GM18517 (cell line): ENCODE results near the gene PPDPF.

Experiments used
- ATAC-seq: cut with Tn5 transposase; IDR thresholded peaks from one replicate; pipeline ENCODE4 v1.9.1; 2021; ENCODE audit warnings: mild to moderate bottlenecking, moderate library complexity; ENCODE audit not compliant: unreplicated experiment

PPDPF gene

DNA sequence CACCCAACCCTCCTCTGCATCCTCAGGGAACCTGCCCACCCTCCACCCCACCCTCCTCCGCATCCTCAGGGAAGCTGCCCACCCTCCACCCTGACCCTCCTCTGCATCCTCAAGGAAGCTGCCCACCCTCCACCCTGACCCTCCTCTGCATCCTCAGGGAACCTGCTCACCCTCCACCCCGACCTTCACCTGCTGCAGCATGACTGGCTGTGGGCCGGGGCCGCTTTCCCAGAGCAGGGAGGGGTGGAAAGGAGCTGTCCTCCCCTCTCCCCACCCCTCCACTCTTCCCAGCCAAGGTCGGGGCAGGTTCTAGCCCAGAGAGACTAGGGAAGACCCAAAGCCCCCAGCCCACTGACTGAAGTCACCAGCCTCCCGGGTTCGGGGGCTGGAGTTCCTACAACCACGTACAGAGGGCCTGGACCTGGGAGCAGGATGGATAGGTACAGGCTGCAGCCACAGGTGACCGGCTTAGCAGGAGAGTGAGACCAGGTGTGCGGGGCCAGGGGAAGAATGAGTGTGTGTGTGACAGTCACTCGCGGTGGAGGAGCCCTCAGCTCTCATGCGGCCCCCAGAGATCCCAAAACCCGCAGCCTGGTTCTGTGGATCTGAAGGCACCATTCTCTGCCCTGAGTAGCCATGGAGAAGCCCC is 33.3 kb upstream of the PPDPF start:
- no peak for ATAC-seq

DNA sequence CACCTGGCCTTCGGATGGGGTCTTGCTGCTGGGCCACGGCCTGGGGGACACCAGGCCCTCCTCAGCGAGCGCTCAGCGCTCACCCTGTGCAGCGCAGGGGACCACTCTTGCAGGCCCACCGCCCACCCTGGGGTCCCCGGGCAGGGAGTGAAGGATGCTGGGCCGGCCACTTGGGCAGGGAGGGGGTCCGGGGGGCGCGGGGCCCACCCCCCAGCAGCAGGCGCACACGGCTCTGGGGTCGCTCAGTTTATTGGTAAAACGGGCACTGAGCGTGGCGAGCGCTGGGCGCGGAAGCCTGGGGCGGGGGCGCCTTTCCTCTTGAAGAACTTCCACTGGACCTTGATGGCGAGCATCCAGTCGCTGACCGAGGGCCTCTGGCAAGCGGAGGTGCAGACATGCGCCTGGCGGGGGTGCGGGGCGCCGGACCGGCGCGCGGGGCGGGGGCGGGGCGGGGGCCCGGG is 32.8 kb upstream of the PPDPF start:
- no peak for ATAC-seq

DNA sequence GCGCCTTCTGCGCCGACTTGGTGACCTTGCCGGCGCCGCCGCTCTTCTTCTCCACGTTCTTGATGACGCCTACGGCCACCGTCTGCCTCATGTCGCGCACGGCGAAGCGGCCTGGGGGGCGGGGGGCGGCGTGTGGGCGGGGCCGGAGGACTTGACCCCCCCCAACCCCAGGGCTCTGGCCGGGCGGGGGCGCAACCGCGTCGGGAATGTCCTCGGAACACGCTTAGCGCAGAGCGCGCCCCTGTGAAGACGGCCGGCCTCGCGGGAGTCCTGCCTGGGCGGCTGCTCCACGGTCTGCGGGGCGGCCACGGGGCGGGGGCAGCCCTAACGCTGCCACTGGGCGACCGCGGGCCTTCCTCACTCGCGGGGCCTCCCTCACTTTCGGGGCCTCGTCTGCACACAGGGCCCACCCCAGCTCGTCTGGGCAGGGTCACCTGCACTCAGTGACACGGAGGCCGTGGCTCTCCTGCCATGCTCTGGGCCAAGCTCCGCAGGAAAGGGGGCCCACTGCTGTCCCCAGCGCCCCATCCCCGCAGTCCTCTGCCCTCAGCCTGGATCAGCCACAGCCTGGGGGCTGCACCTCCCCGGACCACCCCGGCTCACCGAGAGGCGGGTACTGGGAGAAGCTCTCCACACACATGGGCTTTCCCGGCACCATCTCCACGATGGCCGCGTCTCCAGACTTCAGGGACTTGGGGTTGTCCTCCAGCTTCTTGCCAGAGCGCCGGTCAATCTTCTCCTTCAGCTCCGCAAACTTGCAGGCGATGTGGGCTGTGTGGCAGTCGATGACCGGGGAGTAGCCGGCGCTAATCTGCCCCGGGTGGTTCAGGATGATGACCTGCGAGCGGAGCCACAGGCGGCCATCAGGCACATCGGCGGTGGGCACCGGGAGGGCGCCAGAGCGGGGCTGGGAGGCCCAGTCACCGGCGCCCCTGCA is 32.0 kb upstream of the PPDPF start:
- no peak for ATAC-seq

DNA sequence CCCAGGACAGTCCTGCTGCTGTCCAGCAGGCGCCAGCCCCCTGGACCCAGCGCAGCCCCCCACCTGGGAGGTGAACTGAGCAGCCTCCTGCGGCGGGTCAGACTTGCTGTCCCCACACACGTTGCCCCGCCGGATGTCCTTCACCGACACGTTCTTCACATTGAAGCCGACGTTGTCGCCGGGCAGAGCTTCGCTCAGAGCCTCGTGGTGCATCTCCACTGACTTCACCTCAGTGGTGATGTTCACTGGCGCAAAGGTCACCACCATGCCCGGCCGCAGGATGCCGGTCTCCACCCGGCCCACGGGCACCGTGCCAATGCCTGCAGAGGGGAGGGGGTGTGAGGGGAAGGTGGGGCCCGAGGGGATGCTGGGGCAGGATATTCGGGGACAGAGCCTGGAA is 30.1 kb upstream of the PPDPF start:
- ATAC-seq = no peak

DNA sequence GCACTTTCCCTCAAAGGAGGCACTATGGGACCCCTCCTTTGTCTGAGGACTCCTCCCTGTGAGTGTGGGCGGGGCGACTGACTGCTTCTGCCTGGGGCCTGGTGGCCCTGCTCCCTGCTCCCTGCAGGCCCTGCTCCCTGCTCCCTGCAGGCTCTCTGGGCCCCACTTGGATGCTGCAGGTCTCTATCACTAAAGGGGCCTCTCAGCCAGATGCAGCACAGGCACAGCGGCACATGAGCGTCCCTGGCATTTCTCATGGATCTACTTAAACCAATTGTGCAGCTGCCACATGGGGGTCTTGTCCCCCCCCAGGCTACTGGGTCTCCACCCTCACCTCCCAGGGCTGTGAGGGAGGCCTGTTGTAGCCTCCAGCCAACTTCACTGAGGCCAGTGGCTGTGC is 29.5 kb upstream of the PPDPF start:
- ATAC-seq = no peak

DNA sequence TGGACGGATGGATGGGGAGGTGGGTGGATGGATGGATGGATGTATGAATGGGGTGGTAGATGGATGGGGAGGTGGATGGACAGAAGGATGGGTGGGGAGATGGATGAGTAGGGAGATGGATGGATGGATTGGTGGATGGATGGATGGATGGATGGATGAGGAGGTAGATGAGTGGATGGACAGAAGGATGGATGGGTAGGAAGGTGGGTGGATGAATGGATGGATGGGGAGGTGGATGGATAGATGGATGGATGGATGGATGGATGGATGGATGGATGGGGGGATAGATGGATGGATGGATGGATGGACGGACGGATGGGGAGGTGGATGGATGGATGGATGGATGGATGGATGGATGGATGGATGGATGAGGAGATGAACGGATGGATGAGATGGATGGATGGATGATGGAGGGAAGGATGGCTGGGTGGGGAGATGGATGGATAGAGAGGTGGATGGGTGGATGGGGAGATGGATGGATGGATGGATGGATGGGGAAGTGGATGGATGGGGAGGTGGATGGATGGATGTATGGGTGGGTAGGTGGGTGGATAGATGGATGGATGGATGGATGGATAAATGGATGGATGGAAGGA is 28.8 kb upstream of the PPDPF start:
- ATAC-seq = no peak

DNA sequence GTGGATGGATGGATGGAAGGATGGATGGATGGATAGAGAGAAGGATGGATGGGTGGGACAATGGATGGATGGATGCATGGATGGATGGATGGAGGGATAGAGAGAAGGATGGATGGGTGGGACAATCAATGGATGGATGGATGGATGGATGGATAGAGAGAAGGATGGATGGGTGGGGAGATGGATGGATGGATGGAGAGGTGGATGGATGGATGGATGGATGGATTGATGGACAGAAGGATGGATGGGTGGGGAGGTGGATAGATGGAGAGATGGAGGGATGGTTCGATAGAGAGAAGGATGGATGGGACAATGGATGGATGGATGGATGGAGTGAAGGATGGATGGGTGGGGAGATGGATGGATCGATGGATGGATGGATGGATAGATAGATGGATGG is 28.0 kb upstream of the PPDPF start:
- ATAC-seq = no peak

DNA sequence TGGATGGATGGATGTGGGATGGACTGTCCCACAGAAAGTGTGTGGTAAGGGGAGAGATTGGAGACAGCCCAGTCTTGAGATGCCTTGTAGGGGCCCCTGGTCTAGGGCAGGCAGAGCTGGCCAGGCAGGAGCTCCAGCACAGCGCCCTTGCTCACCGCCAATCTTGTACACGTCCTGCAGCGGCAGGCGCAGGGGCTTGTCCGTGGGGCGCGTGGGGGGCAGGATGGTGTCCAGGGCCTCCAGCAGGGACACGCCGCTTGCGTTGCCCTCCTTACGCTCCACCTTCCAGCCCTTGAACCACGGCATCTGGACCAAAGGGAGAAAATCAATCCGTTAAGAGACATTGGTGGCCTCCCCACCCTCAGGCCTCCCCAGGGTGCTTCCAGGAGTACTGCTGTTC is 27.6 kb upstream of the PPDPF start:
- ATAC-seq = no peak

DNA sequence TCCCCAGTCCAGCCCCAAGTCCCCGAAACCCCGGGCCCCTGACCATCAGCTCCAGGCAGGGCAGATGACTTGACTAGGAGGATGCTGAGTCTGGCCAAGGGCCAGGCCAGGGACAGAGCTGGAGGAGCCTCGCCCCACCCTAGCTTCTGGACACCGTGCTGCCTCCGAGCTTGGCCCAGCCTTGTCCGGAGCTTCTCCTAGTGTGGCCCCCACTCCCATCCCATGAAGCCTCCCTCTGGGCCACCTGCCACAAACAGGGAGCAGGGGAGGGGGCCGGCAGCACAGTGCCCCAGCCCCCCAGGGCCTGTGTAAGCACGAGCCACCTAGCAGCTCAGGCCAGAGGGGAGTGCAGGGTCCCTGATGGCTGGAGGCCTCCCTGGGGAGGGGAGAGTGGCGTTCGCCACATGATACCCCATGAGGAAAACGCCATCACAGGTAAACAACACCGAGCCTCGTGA is 27.0 kb upstream of the PPDPF start:
- no peak for ATAC-seq

DNA sequence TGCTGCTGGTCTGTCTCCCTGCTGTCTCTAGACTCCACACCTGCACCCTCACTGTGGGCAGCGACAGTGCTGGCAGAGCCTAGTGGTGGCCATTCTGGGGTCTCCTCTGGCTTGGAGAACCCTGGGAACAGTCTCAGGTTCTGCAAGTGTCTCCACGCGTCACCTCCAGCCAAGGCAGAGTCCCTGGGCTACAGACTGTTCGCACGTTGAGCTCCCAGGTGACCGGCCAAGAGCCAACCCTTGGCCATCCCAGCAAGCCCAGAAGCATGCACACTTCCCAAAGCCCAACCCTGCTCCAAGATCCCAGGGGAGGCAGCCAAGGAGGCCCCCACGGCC is 26.5 kb upstream of the PPDPF start:
- ATAC-seq = no peak

DNA sequence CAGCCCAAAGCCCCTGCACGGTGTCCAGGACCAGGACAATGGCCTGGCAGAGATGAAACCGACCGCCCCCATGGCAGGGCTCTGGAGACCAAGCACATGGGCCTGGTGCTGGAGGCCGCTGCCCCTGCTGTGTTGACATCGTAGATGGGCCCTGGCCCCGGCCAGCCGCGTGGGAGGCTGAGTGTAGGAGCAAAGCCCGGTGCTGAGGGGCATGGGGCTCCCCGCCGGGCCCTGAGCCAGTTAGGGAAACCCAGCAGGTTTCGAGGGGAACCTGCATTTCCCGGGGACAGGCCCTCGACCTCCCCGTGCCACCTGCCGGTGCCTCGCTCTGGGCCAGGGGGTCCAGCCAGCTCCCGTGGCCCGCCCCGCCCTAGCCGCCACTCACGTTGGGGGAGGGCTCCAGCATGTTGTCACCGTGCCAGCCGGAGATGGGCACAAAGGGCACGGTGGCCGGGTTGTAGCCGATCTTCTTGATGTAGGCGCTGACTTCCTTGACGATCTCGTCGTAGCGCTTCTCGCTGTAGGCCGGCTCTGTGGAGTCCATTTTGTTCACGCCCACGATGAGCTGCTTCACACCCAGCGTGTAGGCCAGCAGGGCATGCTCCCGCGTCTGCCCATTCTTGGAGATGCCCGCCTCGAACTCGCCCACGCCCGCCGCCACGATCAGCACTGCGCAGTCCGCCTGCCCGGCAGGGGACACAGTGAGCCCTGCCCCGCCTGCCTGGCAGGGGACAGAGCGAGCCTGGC is 26.0 kb upstream of the PPDPF start:
- ATAC-seq = no peak

DNA sequence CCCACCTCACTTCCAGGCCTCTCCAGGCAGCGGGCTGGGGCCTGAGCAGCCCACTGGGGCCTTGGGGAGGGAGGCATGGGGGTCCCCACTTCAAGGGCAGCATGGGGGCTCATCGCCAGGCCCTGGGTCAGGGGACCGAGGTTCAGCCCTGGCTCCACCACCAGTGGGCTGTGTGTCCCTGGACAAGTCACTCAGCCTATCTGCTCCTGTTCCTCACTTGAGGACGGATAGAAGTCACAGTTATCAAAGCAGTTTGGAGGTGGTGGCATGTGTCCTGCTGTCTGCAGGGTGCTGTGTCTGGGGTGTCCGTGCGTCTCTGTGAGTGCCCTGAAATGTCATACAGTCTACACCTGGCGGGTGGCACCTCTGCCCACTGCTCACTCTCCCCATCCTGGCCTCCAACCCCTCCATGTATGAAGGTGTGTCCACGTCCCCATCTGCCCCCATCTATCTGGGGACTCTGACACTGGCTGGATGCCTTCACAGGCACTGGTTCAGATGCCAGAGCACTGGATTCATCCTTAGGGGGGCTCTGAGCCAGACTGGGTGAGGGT is 25.3 kb upstream of the PPDPF start:
- ATAC-seq = no peak

DNA sequence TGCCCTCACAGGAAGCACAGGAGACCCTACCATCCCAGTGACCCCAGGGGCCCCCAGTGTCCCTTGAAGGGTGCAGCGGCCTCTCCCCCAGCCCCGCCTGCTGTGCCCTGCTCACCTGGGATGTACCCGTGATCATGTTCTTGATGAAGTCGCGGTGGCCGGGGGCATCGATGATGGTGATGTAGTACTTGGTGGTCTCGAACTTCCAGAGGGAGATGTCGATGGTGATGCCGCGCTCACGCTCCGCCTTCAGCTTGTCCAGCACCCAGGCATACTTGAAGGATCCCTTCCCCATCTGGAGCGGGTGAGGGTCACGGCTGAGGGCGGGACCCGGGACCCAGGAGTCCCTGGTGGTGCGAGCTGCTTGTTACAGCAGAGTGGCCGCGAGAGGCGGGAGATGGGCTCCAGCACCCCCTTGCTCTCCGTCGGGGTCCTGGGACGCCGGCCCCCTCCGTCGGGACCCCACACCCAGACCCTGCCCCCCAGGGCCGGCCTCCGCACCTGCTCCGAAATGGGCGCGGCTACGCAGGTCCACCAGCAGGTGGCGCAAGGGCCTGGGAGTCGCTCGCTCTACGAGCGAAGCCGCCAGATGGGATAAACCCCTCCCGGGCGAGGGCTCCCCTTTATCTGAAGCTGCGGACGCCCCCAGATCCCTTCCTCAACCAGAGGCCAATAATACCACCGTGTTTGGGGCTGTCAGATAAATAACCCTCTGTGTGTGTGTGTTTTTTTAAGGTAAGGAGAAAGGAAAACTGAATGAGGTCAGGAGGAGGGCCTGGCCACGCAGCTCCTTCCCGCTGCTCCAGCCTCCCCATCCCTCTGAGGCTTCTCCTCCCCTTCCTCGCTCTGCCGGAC is 24.6 kb upstream of the PPDPF start:
- ATAC-seq = no peak

DNA sequence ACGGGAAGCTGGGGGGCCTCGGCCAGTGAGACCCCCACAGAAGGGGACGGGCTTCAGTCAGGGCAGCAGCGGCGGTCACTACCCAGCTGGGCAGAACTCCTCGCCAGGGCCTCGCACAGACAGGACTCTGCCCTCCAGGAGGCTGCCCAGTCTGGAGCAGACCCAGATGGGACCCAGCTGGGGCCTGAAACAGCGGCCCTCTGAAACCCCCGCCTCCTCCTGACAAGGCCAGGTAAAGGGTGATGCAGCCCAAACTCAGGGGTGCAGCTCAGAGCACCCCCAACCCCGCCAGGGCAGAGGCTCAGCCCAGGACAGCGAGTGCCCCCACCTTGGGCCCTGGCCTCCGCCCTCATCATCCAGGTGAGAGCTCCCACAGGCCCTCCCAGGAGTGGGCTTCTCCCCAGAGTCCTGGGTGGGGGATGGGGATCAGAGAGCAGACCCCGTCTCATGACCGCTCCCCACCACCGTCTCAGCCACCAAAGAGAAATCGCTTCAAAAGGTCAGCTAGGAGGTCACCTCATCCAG is 23.9 kb upstream of the PPDPF start:
- no peak for ATAC-seq

DNA sequence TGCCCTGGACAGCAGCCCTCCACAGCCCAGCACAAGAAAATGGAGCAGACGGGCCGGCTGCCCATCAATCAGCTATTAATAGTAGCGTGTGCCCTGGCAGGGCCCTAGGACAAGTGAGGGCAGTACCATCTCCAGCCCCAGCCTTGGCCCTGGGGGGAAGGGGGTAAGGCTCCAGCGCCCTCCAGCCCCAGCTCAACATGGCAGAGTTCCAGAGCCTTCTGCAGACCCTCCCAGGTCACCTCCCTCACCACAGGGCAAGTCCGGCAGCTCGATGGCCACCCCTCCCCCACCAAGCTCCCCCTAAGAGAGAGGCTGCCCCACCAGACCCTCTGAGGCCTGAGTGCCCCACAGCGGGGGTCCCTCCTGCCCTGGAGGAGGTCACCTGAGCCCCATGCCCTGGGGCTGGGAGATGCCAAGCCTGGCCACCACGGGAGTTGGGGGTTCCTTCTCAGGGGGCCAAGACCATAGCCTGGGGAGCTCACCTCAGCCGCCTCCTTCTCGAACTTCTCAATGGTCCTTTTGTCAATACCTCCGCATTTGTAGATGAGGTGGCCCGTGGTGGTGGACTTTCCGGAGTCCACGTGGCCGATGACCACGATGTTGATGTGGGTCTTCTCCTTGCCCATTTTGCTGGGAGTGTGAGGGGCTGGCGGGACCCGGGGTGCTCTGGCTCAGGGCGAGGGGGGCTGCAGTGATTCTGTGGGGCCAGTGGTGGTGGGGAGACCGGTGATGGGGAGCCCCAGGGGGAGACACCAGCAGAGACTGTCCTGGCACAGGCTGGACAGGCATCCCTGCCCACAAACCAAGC is 23.2 kb upstream of the PPDPF start:
- ATAC-seq = no peak

DNA sequence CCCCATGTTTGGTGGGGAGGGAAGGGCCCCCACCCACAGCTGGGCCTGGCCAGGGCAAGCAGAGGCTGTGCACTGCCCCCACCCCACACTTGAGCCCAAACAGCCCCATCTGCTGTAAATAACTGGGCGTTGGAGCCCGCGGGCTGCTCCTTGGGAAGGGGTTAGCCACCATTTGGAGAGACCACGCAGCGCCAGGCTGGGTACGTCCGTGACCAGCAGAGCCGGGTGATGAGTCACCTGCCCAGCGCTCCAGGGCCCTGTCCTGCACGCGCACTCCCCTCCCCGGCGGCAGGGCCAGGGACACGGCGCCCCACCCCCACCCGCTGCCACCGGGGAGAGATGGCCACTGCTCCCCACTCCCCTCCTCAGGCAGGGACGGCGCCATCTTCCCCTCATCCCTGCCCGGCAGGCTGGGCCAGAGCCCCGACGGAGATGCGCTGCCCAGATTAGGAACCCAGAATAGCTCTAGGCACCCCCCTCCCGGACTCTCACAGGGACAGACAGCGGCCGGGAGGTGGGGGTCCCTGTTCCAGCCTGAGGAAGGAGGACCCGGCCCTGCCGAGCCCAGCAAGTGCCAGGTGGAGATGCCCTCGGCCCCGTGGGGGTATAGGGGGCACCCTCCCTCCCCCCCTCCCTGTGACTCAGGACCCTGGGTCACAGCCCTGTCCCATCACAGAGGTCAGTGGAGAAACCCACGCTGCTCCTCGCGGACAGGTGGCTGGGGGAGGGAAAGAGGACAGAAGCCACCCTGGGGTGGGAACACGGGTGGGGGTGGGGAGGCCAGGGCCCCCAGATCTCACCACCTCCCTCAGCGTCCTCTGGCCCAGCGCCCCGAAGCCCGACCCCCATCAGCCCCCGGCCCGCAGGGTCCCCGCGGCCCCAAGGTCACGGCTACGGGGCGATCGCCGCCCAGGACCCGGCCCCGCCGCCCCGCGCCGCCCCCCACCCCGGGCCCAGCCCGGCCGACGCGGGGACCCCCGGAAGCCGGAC is 22.3 kb upstream of the PPDPF start:
- no peak for ATAC-seq

DNA sequence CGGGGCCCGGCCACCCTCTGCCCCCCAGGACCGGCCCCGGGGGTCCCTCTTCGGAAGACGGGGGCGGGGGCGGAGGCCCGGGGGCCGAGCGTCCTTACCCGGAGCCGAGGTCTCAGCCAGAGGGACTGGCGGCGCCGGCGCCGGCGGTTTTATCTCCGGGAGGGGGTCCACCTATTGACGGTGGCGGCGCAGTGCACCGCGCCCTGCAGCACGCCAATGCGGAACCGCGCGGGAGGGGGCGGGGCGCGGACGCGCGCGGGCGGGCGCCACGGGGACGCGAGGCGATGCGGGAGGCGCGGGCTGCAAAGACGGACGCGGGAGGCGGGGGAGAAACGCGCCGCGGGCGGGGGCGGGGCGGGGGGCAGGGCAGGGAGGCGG is 21.6 kb upstream of the PPDPF start, which contains the start of gene EEF1A2:
Gene EEF1A2 (minus strand): TSS at position 124 of the 378 bp plus-strand sequence. CDS start 1,320 bp downstream, outside the sequence.
- ATAC-seq = no peak
